ENCODE measurements around the gene FYB2.

Gene FYB2, protein sequence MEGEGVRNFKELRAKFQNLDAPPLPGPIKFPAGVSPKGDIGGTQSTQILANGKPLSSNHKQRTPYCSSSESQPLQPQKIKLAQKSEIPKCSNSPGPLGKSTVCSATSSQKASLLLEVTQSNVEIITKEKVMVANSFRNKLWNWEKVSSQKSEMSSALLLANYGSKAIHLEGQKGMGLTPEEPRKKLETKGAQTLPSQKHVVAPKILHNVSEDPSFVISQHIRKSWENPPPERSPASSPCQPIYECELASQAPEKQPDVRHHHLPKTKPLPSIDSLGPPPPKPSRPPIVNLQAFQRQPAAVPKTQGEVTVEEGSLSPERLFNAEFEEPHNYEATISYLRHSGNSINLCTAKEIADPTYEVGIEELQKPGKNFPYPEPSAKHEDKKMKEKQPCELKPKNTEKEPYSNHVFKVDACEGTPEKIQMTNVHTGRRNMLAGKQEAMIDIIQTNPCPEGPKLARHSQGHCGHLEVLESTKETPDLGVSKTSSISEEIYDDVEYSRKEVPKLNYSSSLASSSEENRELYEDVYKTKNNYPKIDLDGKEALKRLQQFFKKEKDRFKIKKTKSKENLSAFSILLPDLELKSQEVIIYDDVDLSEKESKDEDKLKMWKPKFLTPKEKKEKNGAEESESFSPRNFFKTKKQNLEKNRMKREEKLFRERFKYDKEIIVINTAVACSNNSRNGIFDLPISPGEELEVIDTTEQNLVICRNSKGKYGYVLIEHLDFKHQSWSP

DNA sequence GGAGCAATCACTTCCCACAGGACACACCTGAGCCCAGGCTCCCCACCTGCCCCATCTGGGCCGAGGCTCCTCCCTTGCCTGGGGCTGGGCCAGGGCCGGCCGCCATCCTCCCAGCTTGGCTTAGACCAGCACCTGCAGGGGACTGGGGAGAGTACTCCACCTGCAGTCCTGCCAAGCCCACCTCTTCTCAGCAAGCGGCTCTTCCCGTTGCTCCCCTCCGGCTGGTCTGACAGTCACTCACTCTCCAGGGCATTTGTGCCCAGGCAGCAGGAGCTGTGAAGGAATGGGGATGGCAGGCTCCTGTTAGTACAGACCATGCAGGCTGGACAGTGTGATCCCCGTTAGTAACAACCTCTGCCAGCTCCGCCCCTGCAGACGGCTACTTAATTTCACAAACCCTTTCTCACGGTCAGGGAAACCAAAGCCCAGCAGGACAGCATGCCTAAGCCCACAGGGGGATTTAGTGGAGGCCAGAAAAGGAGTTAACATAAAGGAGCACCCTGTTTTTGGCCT lies at the start of gene FYB2:
TSS of gene FYB2 (minus strand) at position 18 of the 513 bp plus-strand sequence. CDS start 114 bp downstream, outside the sequence.
- DNase-seq: no peak

DNA sequence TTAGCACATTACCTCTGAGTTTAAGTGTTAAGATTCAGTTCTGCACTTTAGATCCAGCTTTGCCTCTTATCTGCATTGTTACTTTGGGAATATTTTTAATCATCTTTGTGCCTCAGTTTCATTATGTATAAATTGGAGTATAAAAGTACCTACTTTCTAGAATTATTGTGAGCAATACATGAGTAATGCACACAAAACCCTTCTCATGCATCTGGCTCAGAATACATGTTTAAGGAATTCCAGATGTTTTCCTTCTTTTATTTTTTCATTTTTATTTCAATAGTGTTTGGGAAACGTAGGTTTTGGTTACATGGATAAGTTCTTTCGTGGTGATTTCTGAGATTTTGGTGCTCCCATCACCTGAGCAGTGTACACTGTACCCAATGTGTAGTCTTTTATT lies 49.6 kb upstream of the FYB2 start:
- DNase-seq: no peak

DNA sequence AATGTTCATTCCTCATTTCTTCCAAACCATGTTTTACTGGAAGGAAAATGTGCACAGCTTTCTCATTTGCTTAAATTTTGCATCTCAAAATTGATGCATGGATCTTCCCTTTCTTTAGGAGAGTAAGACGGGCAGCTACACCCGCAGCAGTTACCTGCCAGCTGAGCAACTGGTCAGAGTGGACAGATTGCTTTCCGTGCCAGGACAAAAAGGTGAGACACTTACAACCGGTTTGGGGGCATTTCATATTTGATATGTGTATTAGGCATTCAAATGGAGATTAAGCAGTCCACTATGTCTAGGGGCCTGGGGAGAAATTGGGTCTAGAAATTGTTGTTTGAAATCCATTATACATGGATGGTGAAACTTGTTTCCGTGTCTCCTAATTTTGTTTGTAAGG lies 48.3 kb upstream of the FYB2 start:
- DNase-seq: no peak

DNA sequence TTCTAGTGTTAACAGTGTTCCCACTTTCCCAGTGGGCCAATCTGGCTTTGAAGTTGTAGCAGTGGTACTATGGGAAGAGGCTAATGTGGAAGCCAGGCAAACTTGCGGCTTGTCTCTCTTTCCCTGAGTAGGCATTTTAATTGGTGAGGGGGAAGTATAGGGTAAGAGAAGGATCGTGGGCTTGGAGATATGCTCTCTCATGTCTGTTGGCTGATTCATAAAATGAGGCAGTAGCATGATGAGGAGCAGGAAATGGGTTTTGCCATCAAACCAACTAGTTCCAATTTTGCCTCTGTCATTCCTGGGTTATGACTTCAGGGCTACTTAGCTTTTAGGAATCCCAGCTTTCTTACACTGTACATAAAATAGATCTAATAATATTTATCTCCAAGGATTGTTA lies 47.5 kb upstream of the FYB2 start:
- DNase-seq: no peak

DNA sequence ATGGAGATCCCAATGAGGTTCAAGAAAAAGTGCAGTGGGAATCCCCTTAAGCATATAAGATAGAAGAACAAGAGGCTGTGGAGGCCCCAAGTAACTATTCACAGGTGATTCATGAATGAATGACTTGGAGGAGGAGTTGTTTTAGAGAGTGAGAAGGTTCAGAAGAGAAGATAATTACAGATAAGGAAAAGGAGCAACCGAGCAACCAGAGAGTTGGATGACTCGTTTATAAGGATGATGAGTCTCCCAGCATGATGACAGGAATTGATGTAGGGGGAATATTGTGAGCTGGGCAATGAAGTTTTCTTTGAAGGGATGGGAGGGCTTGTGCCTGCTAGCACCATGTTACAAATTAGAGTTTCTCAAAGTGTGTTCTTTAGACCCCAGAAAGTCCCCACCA lies 45.2 kb upstream of the FYB2 start:
- DNase-seq: no peak

DNA sequence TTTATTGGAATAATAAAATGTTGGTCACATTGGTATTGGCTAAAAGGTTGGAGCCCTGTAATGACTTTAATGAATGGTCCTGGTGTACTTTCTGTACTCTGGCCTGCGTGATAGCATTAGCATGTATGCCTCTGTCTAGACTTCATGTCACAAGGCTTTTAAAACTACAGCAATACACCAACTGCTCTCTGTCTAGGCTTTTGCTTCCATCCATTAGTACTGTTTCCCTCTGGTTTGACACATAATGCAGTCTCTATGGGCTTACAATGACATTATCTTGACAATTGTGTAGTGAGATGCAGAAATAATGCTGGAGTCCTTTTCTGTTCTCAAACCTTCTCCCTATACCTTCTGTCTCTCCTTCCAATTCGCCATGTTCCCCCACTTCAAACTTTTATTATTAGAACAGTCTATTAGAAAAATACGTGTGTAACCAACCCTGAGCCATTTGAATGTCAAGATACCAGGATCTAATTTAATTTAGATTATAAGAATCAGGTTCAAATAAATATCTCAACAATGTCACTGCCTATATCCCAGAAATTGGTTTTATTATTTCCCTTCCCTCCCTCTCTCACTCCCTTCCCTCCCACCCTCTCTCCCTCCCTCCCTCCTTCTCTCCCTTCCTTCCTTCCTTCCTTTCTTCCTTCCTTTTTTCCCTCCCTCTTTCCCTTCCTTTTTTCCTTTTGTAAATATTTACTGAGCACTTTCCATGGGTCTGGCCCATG lies 44.2 kb upstream of the FYB2 start:
- no peak for DNase-seq

DNA sequence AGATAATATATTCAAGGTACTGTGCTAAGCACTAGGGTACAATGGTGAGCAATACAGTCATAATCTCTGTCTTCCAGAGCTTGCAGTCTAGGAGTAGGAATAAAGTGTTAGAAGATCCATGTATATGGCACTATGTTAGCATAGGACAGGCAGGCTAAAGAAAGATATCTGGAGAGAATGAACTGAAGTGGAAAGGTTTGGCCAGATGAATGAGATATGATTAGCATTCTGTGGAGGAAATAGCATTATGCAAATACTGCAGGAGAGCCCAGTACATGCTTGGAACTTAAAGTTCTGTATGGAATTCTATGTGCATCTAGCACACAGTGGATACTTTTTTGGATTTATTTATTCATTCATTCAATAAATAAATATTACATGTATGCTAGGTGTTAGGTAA lies 40.1 kb upstream of the FYB2 start:
- no peak for DNase-seq

DNA sequence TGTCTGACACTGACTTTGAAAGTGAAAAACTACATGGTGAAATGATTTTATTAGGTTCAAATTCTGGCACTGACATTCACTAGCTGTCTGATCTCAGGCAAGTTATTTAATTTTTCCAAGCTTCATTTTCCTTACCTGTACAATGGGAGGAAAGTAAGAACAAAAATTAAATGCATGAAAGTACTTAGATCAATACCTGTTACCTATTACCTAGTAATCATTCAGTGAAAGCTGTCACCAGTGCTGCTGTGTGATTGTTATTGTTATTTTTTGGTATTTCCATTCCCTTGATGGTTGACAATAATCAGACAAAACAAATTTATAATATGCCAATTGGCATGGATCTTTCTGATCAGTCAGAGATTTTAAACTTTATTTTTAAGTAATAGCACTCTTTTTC lies 37.0 kb upstream of the FYB2 start:
- no peak for DNase-seq

DNA sequence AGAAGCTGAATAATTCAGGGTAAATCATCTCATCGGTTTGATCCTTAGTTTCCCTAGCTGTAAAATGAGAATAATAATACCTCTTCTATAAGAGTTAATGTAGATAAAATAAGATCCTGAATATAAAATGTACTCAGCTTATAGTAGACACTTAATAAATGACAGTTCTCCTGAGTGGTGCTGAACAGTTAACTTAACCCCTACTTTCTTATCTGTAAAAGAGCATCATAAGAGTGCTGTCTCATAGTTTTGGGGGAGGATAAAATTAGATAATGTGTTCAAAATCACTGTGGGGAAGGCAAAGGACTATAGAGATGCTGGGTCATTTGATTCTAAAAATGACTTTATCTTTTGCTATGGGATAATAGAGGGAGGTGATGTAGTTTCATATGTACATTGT lies 36.0 kb upstream of the FYB2 start:
- DNase-seq: no peak

DNA sequence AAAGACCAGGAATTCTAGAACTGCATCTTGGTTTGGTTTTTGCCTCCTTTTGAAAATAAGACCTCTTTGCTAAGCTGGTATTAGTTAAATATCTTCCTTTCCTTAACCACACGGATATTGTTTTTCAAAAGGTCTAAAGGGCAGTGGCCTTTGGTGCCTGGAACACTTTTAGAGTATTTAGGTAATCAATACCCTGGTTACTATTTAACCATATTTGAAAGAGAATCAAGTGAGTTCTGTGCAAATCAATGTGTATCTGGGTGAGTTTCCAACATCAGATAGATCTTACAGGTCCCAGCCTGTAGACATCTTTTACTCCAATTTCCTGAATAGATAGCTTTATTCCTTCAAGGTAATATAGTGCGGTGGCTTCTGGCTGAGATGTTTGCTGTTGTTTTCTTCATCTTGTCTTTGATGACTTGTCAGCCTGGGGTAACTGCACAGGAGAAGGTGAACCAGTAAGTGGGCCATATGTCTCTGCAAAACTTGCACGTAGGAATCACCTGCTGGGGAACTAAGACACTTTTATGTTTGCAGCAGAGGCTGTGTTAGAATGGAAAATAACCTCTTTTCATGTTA lies 35.4 kb upstream of the FYB2 start, which contains the start of gene C8A:
TSS of gene C8A (plus strand) at position 277 of the 579 bp plus-strand sequence. CDS start at position 382, 105 bp downstream.
- no peak for DNase-seq

DNA sequence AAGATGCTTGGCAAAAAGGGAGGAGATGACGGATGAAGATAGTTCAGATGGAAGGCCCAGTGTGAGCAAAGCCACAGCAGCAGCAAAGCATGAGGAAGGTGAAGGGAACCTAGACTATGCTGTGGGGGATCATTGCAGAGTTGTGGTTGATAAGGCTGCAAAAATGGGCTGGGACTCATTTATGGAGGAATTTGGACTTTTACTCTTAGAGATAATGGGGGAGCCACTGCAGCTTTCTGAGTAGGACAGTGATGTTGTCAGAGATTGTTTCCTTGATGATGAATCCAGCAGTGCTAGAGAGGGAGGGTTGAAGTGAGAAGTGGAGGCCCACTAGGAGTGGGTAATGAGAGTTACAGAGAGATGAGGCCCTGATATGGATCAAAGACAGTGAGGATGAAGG lies 33.3 kb upstream of the FYB2 start:
- no peak for DNase-seq

DNA sequence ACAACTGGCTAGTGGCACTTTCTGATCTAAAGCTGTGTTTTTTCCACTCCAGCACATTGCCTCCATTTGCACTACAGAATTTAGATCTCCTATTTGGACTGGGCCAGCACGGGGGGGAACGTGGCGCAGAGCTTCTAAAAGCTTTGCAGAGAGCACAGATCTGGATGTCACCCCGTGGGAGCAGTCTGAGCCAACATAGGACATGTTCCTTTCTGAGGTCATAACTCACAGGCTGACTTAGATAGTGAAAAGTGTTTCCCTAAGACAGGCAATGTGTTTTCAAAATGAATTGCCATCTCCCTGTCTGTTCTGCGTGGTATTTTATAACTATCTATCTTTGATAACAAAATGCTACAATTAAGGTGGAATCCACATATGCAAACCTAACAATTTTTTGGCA lies 31.7 kb upstream of the FYB2 start:
- DNase-seq: no peak

DNA sequence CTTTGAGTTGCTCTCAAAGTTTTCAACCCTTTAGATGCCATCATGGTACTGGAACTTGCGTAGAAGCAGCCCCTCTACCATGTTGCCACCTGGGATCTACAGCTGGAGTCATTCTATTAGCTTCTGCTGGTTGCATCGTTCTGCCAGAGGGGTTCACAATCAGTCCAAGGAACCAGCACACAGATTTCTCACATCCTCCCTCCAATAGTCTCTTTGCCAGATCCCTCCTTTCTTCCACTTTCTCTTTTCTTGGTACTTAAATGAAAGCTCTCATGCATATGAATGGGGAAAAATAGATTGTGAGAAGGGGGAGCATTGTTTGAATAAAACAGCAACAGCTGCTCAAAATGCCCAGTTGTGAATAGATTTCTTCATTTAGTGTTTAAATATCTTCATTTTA lies 31.2 kb upstream of the FYB2 start:
- DNase-seq: no peak

DNA sequence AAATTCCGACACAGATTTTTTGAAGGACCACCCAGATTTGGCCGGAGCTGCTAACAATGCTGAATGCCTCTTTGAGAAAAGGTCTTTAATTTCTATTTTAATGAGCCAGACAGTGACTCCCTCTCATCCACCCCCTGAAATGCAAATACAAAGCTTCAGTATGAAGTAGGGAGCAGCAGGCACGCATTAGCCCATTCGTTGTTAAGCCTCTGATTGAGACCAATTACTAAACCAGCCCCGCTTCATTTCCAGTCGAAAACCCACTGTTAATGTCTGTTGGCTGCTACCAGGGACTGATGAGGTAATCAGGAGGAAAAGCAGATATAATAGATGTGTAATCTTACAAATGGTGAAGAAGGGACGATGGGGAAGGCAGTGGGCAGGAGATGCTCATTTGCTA lies 30.5 kb upstream of the FYB2 start:
- DNase-seq: no peak

DNA sequence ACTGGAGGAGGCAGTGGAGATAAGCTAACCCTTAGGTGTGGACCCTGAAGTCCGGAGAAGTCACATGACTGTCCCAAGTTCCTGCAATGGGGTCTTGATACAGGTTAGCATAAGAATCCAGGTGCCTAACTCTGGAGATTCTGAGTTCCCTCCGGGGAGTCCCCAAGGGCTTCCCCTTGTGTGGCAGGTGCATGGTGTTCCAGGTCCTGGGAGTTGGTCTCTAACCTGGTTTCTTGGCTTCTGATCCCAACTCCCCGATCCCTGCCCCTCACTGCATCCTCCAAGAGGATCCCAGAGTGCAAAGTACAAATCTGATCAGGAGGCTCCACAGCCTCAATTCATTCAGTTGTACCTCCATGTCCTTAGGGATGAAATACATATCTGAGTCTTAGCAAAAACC lies 26.1 kb upstream of the FYB2 start:
- DNase-seq: no peak

DNA sequence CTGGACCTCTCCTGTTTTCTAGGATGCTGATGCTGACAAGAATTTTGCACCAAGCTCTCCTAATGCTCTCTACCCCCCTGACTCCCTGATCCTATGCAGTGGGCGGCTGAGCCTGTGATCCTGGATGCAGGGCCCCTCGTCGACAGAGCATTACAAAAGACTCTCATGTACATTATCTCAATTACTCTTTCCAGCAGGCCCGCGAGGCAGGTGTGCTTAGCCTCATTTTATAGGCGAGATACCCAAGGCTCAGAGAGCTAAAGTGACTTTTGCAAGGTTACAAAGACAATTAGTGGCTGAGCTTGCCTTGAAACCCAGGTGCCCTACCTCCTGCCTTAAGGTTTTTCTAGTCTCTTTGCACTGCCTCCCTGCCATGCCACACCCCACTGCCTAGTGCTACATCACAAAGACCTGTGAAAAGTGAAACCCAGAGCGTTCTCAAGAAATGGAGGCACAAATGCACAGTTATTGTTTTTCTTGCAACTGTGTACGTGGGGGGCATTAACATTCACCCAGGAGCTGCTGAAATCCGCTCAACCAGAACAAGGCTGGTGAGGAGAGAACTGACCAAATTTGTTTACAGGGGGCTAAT lies 25.4 kb upstream of the FYB2 start:
- DNase-seq: no peak

DNA sequence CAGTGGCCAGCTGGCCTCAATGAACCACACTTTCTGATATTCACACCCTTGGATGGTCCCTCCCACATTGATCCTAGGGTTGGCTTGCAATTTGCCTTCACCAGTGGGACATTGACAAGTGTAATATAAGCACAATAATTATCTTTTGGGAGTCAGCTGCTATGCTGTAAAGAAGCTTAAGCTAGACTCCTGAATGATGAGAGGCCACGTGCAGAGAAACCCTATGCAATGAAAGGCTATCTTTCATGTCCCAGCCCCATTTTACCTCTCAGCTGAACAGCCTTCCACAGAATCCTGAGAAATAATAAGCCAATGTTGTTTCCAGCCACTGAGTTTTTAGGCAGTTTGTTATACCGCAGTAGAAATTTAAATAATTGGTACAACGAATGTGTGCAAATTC lies 24.3 kb upstream of the FYB2 start:
- no peak for DNase-seq

DNA sequence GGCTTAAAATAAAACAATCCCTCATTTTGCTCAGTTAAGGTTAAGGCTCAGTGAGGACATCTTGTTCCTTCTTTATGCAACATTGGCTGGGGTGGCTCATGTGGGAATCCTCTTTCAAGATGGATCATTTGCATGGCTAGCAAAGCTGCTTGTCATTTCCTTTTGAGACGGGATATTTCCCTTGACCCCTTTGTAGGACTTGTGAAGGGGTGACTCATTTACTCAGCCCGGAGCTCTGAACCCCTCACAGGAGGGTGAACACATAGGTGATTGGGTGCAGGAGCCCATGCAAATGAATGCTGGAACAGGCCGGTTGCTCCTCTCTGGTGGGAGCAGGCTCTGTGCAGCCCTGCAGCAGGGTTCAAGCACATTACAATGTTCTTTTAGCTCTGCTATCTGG lies 19.6 kb upstream of the FYB2 start:
- DNase-seq: no peak

DNA sequence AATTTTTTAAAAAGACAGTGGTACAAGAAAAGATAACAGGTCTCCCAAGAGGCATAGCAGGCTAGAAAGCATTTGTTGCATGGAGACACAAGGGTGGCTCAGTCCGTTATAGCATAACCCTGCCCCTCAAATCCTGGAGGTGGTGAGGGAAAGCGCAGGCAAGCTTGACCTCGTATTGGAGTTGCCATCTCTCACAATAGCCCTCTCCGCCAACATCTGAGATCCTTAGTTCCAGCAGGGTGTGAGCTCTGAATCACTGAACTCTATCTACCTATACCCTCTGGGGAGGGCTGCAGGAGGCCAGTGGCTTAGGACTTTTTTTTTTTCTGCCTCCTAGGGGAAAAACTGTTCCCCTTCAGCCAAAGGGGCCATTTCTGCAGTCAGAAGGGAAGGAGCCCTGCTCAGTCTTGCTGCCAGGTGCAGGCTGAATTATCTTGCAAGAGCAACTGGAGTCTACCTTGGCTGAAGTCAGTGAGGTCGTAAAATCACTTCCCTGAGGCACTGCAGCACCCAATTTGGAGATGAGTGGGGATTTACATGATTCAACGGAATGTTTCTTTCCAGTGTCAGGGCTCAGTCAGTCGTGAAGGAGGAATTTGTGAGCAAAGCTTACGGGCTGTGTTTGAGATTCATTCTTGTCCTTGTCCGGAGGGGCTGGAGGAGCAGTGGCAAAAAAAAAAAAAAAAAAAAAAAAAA lies 18.2 kb upstream of the FYB2 start:
- DNase-seq: no peak

DNA sequence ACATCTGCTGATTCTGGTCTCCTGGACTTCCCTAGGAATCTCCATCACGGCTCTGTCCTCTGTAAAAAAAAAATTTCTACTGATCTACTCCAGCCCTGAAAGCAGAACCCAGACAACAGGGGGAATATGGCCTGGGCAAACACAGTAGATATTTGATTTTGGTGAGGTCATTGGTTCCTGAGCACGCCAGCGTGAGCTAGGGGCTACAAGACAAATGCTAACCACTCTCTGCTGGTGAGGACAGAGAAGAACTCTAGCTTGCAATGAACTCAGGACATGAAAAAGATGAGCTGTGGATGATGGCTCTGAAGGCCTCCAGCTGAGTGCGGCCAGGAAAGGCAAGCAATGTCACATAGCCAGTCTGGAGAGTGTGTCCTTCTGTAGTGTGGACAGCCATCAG lies 17.2 kb upstream of the FYB2 start:
- DNase-seq: no peak

DNA sequence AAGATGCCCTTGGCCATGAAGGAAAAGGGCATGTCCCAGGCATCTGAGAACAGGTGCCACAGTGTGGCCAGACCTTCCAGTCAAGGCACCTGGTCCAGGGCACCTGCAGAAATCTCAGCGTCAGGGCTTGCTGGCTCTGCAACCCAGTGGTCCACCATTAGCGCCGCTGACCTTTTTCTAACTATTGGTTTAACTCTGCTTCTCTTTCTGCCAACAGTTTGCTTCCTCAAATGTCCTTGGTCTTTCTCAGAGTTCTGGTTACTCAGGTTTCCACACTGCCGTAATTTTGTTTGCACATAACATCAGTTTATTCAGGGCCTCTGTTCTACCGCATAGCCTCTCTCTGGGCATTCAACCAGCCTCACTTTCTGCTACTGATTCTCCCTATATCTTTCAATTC lies 16.5 kb upstream of the FYB2 start:
- no peak for DNase-seq

Measured in activated T-cell treated with anti-CD3 and anti-CD28 coated beads, Interleukin-2, amount 50 U/mL, for 1 hour (primary cell).